ENCODE data around the gene VWCE.
"Not testable (repeated sequence)": the region's sequence is repeated elsewhere in the genome, so short reads cannot be mapped to it uniquely, and the experiment has no call there.

The VWCE gene

DNA sequence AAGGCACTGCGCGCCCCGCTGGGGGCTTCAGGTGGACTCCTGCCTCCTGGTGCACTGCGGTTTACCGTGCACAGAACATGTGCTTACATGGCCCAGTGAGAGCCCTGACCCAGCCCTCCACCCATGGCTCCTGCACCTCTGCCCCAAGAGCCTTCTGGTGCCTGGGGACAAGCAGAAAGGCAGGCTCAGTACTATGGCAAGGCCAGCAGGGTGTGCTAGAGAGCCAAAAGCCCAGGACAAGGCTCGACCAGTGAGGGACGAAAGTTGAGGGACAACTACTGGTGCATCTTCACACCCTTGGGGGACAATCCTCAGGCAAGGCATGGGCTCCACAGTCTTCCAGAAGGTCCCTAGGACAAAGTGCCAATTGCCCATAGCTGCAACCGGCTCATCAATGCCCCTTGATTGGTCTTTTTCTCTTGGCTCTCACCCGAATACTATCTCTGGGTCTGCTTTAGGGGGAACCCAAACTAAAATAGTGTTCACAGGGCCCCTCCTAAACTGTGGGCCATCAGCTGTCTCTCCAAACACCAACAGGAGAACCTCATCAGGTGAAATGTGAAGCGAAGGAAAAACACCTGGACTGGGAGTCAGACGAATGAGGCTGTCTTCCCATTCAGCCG lies 40.6 kb downstream of the VWCE start:
- no peaks in the 10 kb centered on the region for H3K36me3 ChIP-seq (ENCODE audit: control insufficient read depth, insufficient read depth, low read length)
- H3K27me3 ChIP-seq (ENCODE audit: control insufficient read depth, insufficient read depth, low read length): no peaks in the 10 kb centered on the region
- no peak overlapping the region for H3K4me3 ChIP-seq (ENCODE audit: low read length)
- H3K9me3 ChIP-seq (ENCODE audit: control insufficient read depth, insufficient read depth, low read length): no peaks in the 10 kb centered on the region
- H3K4me1 ChIP-seq (ENCODE audit: control insufficient read depth, insufficient read depth, low read length): no peaks in the 10 kb centered on the region
- DNase-seq (ENCODE audit: low read depth, low spot score): peak; percentile 68
- H3K27ac ChIP-seq (ENCODE audit: low read length): no peak overlapping the region
- no CpG with 5 or more reads among the region's 12 CpGs for WGBS (ENCODE audit: insufficient coverage, insufficient read length)

GRCh38 chr11:61252332-61252731 lies 42.8 kb downstream of the VWCE start:
- DNase-seq (ENCODE audit: low read depth, low spot score); H3K27me3 ChIP-seq (ENCODE audit: control insufficient read depth, insufficient read depth, low read length); H3K4me3 ChIP-seq (ENCODE audit: low read length); H3K27ac ChIP-seq (ENCODE audit: low read length); H3K36me3 ChIP-seq (ENCODE audit: control insufficient read depth, insufficient read depth, low read length); H3K4me1 ChIP-seq (ENCODE audit: control insufficient read depth, insufficient read depth, low read length); H3K9me3 ChIP-seq (ENCODE audit: control insufficient read depth, insufficient read depth, low read length): not testable (repeated sequence)
- no CpG with 5 or more reads among the region's 1 CpG for WGBS (ENCODE audit: insufficient coverage, insufficient read length)

DNA sequence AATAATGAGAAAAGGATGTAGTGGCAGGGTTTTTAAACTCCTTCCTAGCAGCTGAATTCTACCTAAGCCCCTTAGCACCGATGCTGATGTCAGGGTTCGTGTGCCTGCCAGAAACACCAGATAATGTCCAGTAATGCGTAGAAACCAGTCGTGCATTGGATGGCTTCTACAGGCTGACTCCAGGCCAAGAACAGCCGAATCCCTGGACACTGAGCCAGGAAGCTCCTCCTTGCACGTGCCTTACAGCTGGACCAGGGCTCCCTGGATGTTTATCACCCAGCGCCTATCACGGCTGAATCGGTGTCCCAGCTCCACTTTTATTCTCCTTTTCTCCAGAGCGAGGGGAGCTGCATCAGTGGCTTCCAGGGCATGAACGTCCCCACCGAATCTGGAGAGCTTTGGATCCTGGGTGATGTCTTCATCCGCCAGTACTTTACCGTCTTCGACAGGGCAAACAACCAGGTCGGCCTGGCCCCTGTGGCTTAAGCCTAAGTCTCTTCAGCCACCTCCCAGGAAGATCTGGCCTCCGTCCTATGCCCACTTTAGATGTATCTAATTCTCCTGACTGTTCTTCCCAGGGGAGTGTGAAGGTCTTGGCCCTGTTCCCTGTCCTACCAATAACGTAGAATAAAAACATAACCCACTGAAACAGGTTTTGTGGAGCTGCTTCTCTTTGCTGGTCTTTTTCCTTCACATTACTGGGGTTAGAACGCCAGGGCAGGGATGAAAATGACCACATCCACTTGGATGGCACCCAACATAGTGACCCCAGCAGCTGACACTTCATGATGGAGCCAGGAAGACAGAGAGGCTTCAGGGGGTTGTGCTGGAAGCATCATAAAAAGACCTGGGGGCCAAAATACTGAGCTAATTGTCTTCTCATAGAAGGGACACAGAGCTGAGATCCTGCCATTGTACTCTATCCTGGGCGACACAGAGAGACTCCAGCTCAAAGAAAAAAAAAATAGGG lies 44.0 kb downstream of the VWCE start:
- H3K27ac ChIP-seq (ENCODE audit: low read length); H3K27me3 ChIP-seq (ENCODE audit: control insufficient read depth, insufficient read depth, low read length); H3K9me3 ChIP-seq (ENCODE audit: control insufficient read depth, insufficient read depth, low read length); DNase-seq (ENCODE audit: low read depth, low spot score); H3K4me1 ChIP-seq (ENCODE audit: control insufficient read depth, insufficient read depth, low read length); H3K36me3 ChIP-seq (ENCODE audit: control insufficient read depth, insufficient read depth, low read length); H3K4me3 ChIP-seq (ENCODE audit: low read length): not testable (repeated sequence)
- no CpG with 5 or more reads among the region's 20 CpGs for WGBS (ENCODE audit: insufficient coverage, insufficient read length)

GRCh38 chr11:61249201-61249600 lies 45.9 kb downstream of the VWCE start:
- H3K27ac ChIP-seq (ENCODE audit: low read length); DNase-seq (ENCODE audit: low read depth, low spot score); H3K4me1 ChIP-seq (ENCODE audit: control insufficient read depth, insufficient read depth, low read length); H3K27me3 ChIP-seq (ENCODE audit: control insufficient read depth, insufficient read depth, low read length); H3K9me3 ChIP-seq (ENCODE audit: control insufficient read depth, insufficient read depth, low read length); H3K4me3 ChIP-seq (ENCODE audit: low read length); H3K36me3 ChIP-seq (ENCODE audit: control insufficient read depth, insufficient read depth, low read length): not testable (repeated sequence)
- WGBS (ENCODE audit: insufficient coverage, insufficient read length): 100% methylated on average over 4 of the region's 8 CpGs

- WGBS (ENCODE audit: insufficient coverage, insufficient read length): no CpG with 5 or more reads among the region's 9 CpGs
- H3K36me3 ChIP-seq (ENCODE audit: control insufficient read depth, insufficient read depth, low read length); H3K4me3 ChIP-seq (ENCODE audit: low read length); H3K9me3 ChIP-seq (ENCODE audit: control insufficient read depth, insufficient read depth, low read length); DNase-seq (ENCODE audit: low read depth, low spot score); H3K4me1 ChIP-seq (ENCODE audit: control insufficient read depth, insufficient read depth, low read length); H3K27ac ChIP-seq (ENCODE audit: low read length); H3K27me3 ChIP-seq (ENCODE audit: control insufficient read depth, insufficient read depth, low read length): not testable (repeated sequence)
Measured at GRCh38 chr11:61248071-61248470, 47.0 kb downstream of the VWCE start.

- H3K27me3 ChIP-seq (ENCODE audit: control insufficient read depth, insufficient read depth, low read length); DNase-seq (ENCODE audit: low read depth, low spot score); H3K9me3 ChIP-seq (ENCODE audit: control insufficient read depth, insufficient read depth, low read length); H3K4me3 ChIP-seq (ENCODE audit: low read length); H3K4me1 ChIP-seq (ENCODE audit: control insufficient read depth, insufficient read depth, low read length); H3K36me3 ChIP-seq (ENCODE audit: control insufficient read depth, insufficient read depth, low read length); H3K27ac ChIP-seq (ENCODE audit: low read length): not testable (repeated sequence)
- no CpG with 5 or more reads among the region's 10 CpGs for WGBS (ENCODE audit: insufficient coverage, insufficient read length)
Measured at GRCh38 chr11:61245284-61245964, 49.7 kb downstream of the VWCE start.

DNA sequence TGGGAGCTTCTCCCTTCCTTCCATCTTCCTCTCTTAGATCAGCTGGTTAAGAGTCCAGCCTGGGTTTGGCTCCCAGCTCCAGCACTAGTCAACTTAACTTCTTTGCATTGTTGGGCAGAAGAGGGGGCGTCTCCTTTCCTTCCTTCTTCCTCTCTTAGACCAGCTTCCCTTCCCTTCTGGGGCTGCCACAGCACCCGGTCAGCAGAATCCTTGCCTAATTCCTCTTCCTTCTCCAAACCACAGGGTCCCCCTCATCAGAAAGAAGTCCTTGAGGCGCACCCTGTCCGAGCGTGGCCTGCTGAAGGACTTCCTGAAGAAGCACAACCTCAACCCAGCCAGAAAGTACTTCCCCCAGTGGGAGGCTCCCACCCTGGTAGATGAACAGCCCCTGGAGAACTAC lies 53.6 kb downstream of the VWCE start:
- H3K4me3 ChIP-seq (ENCODE audit: low read length); H3K9me3 ChIP-seq (ENCODE audit: control insufficient read depth, insufficient read depth, low read length); H3K36me3 ChIP-seq (ENCODE audit: control insufficient read depth, insufficient read depth, low read length); H3K4me1 ChIP-seq (ENCODE audit: control insufficient read depth, insufficient read depth, low read length); H3K27ac ChIP-seq (ENCODE audit: low read length); H3K27me3 ChIP-seq (ENCODE audit: control insufficient read depth, insufficient read depth, low read length); DNase-seq (ENCODE audit: low read depth, low spot score): not testable (repeated sequence)
- no CpG with 5 or more reads among the region's 5 CpGs for WGBS (ENCODE audit: insufficient coverage, insufficient read length)

GRCh38 chr11:61240875-61241274 lies 54.2 kb downstream of the VWCE start, which contains the start of gene PGA5:
TSS of gene PGA5 (plus strand) at chr11:61241175. CDS start at chr11:61241227, 52 bp downstream.
- DNase-seq (ENCODE audit: low read depth, low spot score); H3K36me3 ChIP-seq (ENCODE audit: control insufficient read depth, insufficient read depth, low read length); H3K4me1 ChIP-seq (ENCODE audit: control insufficient read depth, insufficient read depth, low read length); H3K9me3 ChIP-seq (ENCODE audit: control insufficient read depth, insufficient read depth, low read length); H3K27me3 ChIP-seq (ENCODE audit: control insufficient read depth, insufficient read depth, low read length); H3K4me3 ChIP-seq (ENCODE audit: low read length); H3K27ac ChIP-seq (ENCODE audit: low read length): not testable (repeated sequence)
- WGBS (ENCODE audit: insufficient coverage, insufficient read length): no CpG with 5 or more reads among the region's 8 CpGs

GRCh38 chr11:61240288-61240687 lies 54.8 kb downstream of the VWCE start:
- not testable (repeated sequence) for H3K36me3 ChIP-seq (ENCODE audit: control insufficient read depth, insufficient read depth, low read length); H3K9me3 ChIP-seq (ENCODE audit: control insufficient read depth, insufficient read depth, low read length); H3K4me3 ChIP-seq (ENCODE audit: low read length); H3K27ac ChIP-seq (ENCODE audit: low read length); DNase-seq (ENCODE audit: low read depth, low spot score); H3K27me3 ChIP-seq (ENCODE audit: control insufficient read depth, insufficient read depth, low read length); H3K4me1 ChIP-seq (ENCODE audit: control insufficient read depth, insufficient read depth, low read length)
- no CpG with 5 or more reads among the region's 8 CpGs for WGBS (ENCODE audit: insufficient coverage, insufficient read length)

DNA sequence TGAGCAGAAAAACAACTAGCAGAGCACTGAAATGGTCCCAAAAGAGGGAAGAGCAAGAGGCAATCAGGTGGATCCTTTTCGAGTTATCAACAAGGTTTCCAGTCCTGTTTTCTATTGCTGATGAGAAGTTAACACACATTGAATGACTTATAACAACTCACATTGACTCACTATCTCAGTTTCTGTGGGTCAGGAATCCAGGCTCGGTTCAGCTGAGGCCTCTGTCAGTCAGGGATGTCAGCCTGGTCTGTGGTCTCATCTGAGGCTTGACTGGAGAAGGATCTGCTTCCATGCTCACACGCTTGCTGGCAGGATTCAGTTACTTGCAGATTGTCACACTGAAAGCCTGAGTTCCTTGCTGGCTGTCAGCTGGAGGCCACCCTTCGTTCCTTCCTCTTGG lies 58.0 kb downstream of the VWCE start:
- not testable (repeated sequence) for H3K27me3 ChIP-seq (ENCODE audit: control insufficient read depth, insufficient read depth, low read length); H3K9me3 ChIP-seq (ENCODE audit: control insufficient read depth, insufficient read depth, low read length); H3K4me3 ChIP-seq (ENCODE audit: low read length); H3K4me1 ChIP-seq (ENCODE audit: control insufficient read depth, insufficient read depth, low read length); DNase-seq (ENCODE audit: low read depth, low spot score); H3K27ac ChIP-seq (ENCODE audit: low read length); H3K36me3 ChIP-seq (ENCODE audit: control insufficient read depth, insufficient read depth, low read length)
- no CpG with 5 or more reads among the region's 4 CpGs for WGBS (ENCODE audit: insufficient coverage, insufficient read length)

Measured in iPS DF 6.9 (cell line).